SK-N-MC (cell line): Measurements from ENCODE around the gene XPNPEP1.

Experiments
- EZH2 ChIP-seq: fragments of 200-600 bp; sonication (generic); IDR thresholded peaks from one replicate; pipeline ENCODE4 v1.6.1; 2017; ENCODE audit warnings: antibody characterized with exemption
- POLR2AphosphoS5 ChIP-seq: IDR thresholded peaks from 2 replicates; pipeline ENCODE4 v1.6.1; 2012; ENCODE audit warnings: mild to moderate bottlenecking, low read depth, low read length, borderline replicate concordance

DNA sequence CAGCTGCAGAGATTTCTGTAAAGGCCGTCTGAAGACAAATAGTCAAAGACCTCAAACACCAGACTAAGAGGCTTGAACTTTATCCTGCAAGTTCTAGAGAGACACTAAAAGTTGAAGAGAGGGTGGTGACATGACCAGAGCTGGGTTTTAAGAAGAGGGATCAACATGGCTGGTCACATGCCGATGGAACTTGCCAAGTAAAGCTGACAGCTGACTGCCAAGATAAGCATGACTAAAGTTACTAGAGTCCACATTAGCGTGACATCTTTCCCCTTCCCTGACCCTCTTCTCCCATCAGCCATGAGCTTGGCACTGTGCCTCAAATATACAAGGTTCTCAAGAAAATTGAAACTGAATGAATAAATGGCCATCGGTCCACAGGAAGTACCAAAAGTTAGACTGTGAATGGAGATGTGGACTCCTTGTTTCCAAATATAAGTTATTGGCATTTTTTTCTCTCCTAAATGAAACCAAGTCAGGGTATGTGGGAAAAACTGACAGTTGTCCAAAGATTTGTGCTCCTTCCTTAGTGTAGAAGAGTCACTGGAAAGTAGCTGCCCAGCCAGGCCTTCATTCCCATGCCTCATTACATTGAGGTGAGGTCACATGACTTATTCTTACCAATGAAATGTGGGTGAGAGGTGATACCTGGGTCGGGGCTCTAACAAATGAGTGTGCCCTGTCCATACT is 24.5 kb downstream of the XPNPEP1 start:
- TF ChIP-seq EZH2 (no peak), POLR2AphosphoS5 (no peak)
